Ascending aorta (tissue), 2 donors: ENCODE results near the gene KIRREL1. TPM values are rescaled to one million over a fixed set of nuclear protein-coding genes. Genes with fewer than 3 reads are reported as not detected.

ENCODE experiments used
- DNase-seq, 2 donors: peaks; one replicate each; pipeline ENCODE4 v3.0.0-alpha.2; 2019; ENCODE audit warnings: low spot score in 2 of 2
- H3K27ac ChIP-seq, 2 donors: fragments of 200-600 bp; sonication (generic); one replicate each; pipeline ENCODE4 v1.5.1; 2016 to 2017; ENCODE audit warnings: mild to moderate bottlenecking in 1 of 2
- H3K27me3 ChIP-seq: fragments of 200-600 bp; sonication (generic); one replicate; pipeline ENCODE4 v1.5.1; 2017
- H3K36me3 ChIP-seq, 2 donors: fragments of 200-600 bp; sonication (generic); one replicate each; pipeline ENCODE4 v1.5.1; 2016
- H3K4me1 ChIP-seq, 2 donors: fragments of 200-600 bp; sonication (generic); one replicate each; pipeline ENCODE4 v1.5.1; 2016 to 2017; ENCODE audit warnings: mild to moderate bottlenecking in 1 of 2
- H3K4me3 ChIP-seq, 2 donors: fragments of 200-600 bp; sonication (generic); one replicate each; pipeline ENCODE4 v1.5.1; 2016 to 2017; ENCODE audit warnings: mild to moderate bottlenecking in 1 of 2
- H3K9me3 ChIP-seq, 2 donors: fragments of 200-600 bp; sonication (generic); one replicate each; pipeline ENCODE4 v1.5.1; 2016
- CTCF ChIP-seq, 3 experiments: fragments of 200-600 bp in 2 of 3; fragments of 450-650 bp in 1 of 3; sonication (generic) in 2 of 3; IDR thresholded peaks; one replicate each; pipeline ENCODE4 v1.5.1; 2016 to 2019; ENCODE audit warnings: antibody characterized with exemption in 3 of 3, mild to moderate bottlenecking in 1 of 3, moderate library complexity in 1 of 3
- intact Hi-C: fragments of 100-400 bp; cut with DNase I; formaldehyde crosslinking; loops from one replicate; pipeline ENCODE4 v1.15.1; 2023
- total RNA-seq: library from RNA; depleted of rRNA; stranded (reverse); fragments of >200 nt; gene quantifications from one replicate; pipeline ENCODE4 v1.1.0, GENCODE V29; 2016

KIRREL1 gene
- total RNA-seq, 1 donor from 2014 or later, result 114 TPM

- H3K36me3 ChIP-seq, result no peaks in the 10 kb centered on the region
- no peaks in the 10 kb centered on the region for H3K9me3 ChIP-seq
- intact Hi-C loops, result no loop called here
- peak in 1 of 2 donors; percentile 76 for DNase-seq
- H3K4me1 ChIP-seq, result peaks cover 0 to 15% of the 10 kb centered on the region in 2 donors
- TF ChIP-seq CTCF (IDR thresholded peaks at IDR 0.05), result peak; percentile 38 to 57 (median 39)
- peak overlapping the region; percentile 42 to 60 for H3K4me3 ChIP-seq
- H3K27me3 ChIP-seq, result no peaks in the 10 kb centered on the region
- no peak overlapping the region for H3K27ac ChIP-seq
These were observed 124.6 kb downstream of the KIRREL1 start for GRCh38 chr1:158117854-158118704.

DNA sequence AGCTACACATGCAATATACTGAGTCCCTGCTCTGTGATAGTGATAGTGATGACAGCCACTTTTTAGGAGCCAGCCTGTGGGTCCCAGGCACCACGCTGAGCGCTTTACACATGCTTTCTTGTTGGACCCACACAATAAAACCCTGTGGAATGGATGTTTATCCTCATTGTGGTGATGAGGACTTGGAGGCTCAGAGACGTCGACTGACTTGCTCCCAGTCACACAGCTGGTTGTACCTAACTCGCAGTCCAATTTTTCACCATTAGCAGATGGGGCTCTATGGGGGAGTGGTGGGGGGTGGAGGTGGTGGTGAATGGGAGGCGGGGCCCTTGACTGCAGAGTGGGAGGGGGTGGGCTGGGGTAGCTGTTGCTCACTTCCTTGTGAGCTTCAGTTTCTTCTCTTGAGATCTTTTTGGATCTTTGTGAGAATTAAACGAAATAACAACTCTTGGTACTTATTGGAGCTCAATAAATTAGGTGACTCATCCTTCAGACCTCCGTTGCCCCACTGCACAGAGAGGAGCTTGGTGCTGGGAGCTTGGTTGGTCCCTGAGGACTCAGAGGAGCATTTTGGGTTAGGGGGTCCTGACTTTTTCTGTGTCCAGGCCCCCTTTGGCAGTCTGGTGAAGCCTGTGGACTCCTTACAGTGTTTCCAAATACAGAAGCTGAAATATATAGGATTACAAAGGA, 125.4 kb downstream of the KIRREL1 start:
- Histone ChIP-seq H3K27ac (no peak overlapping the region), H3K27me3 (no peaks in the 10 kb centered on the region), H3K4me3 (peak overlapping the region in 1 of 2 donors; percentile 60), H3K9me3 (no peaks in the 10 kb centered on the region), H3K4me1 (peaks cover 0 to 10% of the 10 kb centered on the region in 2 donors), H3K36me3 (no peaks in the 10 kb centered on the region)
- no peak for TF ChIP-seq CTCF (IDR thresholded peaks at IDR 0.05)
- DNase-seq, result no peak
- intact Hi-C loops, result no loop called here

- H3K9me3 ChIP-seq, result no peaks in the 10 kb centered on the region
- H3K27me3 ChIP-seq, result no peaks in the 10 kb centered on the region
- H3K4me3 ChIP-seq, result no peak overlapping the region
- no peak for TF ChIP-seq CTCF (IDR thresholded peaks at IDR 0.05)
- no peak for DNase-seq
- H3K27ac ChIP-seq, result no peak overlapping the region
- intact Hi-C loops, result loop anchor here (5.0 to 10.0 kb wide), 2 partner anchors 83 to 535 kb away; no protein-coding TSS in a partner anchor
- no peaks in the 10 kb centered on the region for H3K36me3 ChIP-seq
- peaks cover 0 to 9% of the 10 kb centered on the region in 2 donors for H3K4me1 ChIP-seq
These were observed 126.7 kb downstream of the KIRREL1 start for GRCh38 chr1:158119976-158120653.

- no peak for DNase-seq
- H3K4me1 ChIP-seq, result peaks cover 0 to 9% of the 10 kb centered on the region in 2 donors
- intact Hi-C loops, result loop anchor here (5.0 to 10.0 kb wide), 2 partner anchors 84 to 537 kb away; no protein-coding TSS in a partner anchor
These were observed 128.3 kb downstream of the KIRREL1 start for GRCh38 chr1:158121604-158122254.

More at GRCh38 chr1:158121604-158122254, 128.3 kb downstream of the KIRREL1 start:
- H3K27me3 ChIP-seq, result no peaks in the 10 kb centered on the region
- peak in 2 of 3 experiments; percentile 32 to 35 for TF ChIP-seq CTCF (IDR thresholded peaks at IDR 0.05)
- H3K4me3 ChIP-seq, result no peak overlapping the region
- H3K36me3 ChIP-seq, result no peaks in the 10 kb centered on the region
- no peaks in the 10 kb centered on the region for H3K9me3 ChIP-seq
- no peak overlapping the region for H3K27ac ChIP-seq
